ENCODE data around the gene FSTL4.

DNA sequence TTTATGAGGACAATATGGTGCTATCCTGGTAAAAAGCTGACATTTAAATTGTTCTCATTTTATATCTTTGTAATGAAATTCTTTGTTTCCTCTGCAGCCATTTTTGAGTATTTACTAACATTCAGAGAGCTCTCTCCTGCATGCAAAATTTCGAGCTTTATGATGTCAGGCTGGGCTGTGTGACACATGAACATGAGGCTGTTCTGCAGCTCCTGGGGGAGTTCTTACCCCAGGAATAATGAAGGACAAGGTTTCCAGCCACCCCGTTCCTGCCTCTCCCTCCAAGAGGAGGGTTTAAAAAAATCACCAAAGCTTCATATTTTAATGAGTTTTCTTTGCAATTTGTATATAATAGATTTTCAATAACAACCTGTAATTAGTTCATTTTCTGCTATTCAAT, 308.2 kb downstream of the FSTL4 start:
- no peak for TF ChIP-seq CTCF (IDR thresholded peaks at IDR 0.05)
- no peak for TF ChIP-seq POLR2A (IDR thresholded peaks at IDR 0.05)
